Measurements from ENCODE around the gene CNNM1.

GRCh38 chr10:99418910-99419624, 89.9 kb downstream of the CNNM1 start:
- TF ChIP-seq REST (IDR thresholded peaks at IDR 0.05; ENCODE audit: insufficient read depth in 1 of 2, low read depth in 2 of 2, low read length in 2 of 2) (no peak), TAF1 (IDR thresholded peaks at IDR 0.05; ENCODE audit: borderline replicate concordance, insufficient read depth, low read length) (no peak), SIN3A (IDR thresholded peaks at IDR 0.05; ENCODE audit: borderline replicate concordance, insufficient read depth, low read length) (no peak), POLR2AphosphoS5 (IDR thresholded peaks at IDR 0.05; ENCODE audit: low read depth, low read length) (no peak), FOXP2 (optimal IDR thresholded peaks at IDR 0.05; ENCODE audit: borderline replicate concordance, extremely low read depth, extremely low read length, insufficient read depth) (no peak)

Measured in PFSK-1 (cell line).